Panc1 (cell line): ENCODE results near the gene S1PR3. TPM values are rescaled to one million over a fixed set of nuclear protein-coding genes. Genes with fewer than 3 reads are reported as not detected.

Experiments
- ATAC-seq: fragments of 200-7000 bp; cut with Tn5 transposase; 2 replicates; pipeline ENCODE4 v1.9.1; 2020; ENCODE audit warnings: mild to moderate bottlenecking, moderate library complexity
- BruUV-seq: library from RNA; stranded (reverse); fragments of 400-500 nt; replicated peaks from 2 replicates; lab custom pipeline; 2021; lab: Mats Ljungman, UMichigan
- CTCF ChIA-PET: fragments of 300-600 bp; sonication (Branson Sonifier 250); formaldehyde crosslinking; loops from one replicate; lab custom pipeline; 2022; ENCODE audit warnings: antibody characterized with exemption; lab: Charles Lee
- POLR2A ChIA-PET: fragments of 300-600 bp; sonication (Branson Sonifier 250); formaldehyde crosslinking; loops from one replicate; lab custom pipeline; 2022; ENCODE audit warnings: antibody characterized with exemption; lab: Charles Lee
- DNase-seq: peaks from one replicate; pipeline ENCODE4 v3.0.0-alpha.2; 2010; ENCODE audit warnings: low read depth, low spot score
- H3K27ac ChIP-seq: 2 replicates; pipeline ENCODE4 v1.5.1; 2011; ENCODE audit warnings: mild to moderate bottlenecking, low read length, inconsistent platforms
- H3K27me3 ChIP-seq: fragments of 200-500 bp; sonication (Bioruptor generic); 2 replicates; pipeline ENCODE4 v1.6.0; 2014; ENCODE audit warnings: low read length, inconsistent platforms; ENCODE audit not compliant: control insufficient read depth, insufficient read depth
- H3K36me3 ChIP-seq: fragments of 200-500 bp; sonication (Bioruptor generic); 2 replicates; pipeline ENCODE4 v1.5.1; 2014; ENCODE audit warnings: inconsistent platforms, mild to moderate bottlenecking, low read length, moderate library complexity; ENCODE audit not compliant: control insufficient read depth, insufficient read depth
- H3K4me1 ChIP-seq: 2 replicates; pipeline ENCODE4 v1.5.1; 2011; ENCODE audit warnings: inconsistent platforms, mild to moderate bottlenecking, low read length, moderate library complexity; ENCODE audit not compliant: control insufficient read depth, insufficient read depth
- H3K4me3 ChIP-seq, 2 experiments: 2 replicates each; pipeline ENCODE4 v1.5.1; 2011 to 2012; ENCODE audit warnings: low read depth in 2 of 2, low read length in 2 of 2, mild to moderate bottlenecking in 2 of 2, inconsistent platforms in 1 of 2, moderate library complexity in 1 of 2
- H3K9me3 ChIP-seq: fragments of 200-500 bp; sonication (Bioruptor generic); 2 replicates; pipeline ENCODE4 v1.5.1; 2014; ENCODE audit warnings: low read depth, mild to moderate bottlenecking, inconsistent platforms, low read length, moderate library complexity; ENCODE audit not compliant: control insufficient read depth, insufficient read depth
- CTCF ChIP-seq: fragments of 450-650 bp; IDR thresholded peaks from 2 replicates; pipeline ENCODE4 v1.5.1; 2017; ENCODE audit warnings: mild to moderate bottlenecking
- POLR2AphosphoS5 ChIP-seq: IDR thresholded peaks from 2 replicates; pipeline ENCODE4 v1.6.1; 2012; ENCODE audit warnings: mild to moderate bottlenecking, low read depth, low read length, moderate library complexity
- REST ChIP-seq, 2 experiments: IDR thresholded peaks; 2 replicates each; pipeline ENCODE4 v1.6.1; 2011 to 2012; ENCODE audit warnings: low read depth in 2 of 2, control low read depth in 1 of 2, low read length in 1 of 2, mild to moderate bottlenecking in 1 of 2, moderate library complexity in 1 of 2; ENCODE audit not compliant: insufficient read depth in 1 of 2
- SIN3A ChIP-seq: IDR thresholded peaks from 2 replicates; pipeline ENCODE4 v1.6.1; 2012; ENCODE audit warnings: low read depth, mild to moderate bottlenecking, low read length, moderate library complexity, borderline replicate concordance; ENCODE audit not compliant: insufficient read depth
- TCF7L2 ChIP-seq: IDR thresholded peaks from 2 replicates; pipeline ENCODE4 v1.6.1; 2011; ENCODE audit warnings: mild to moderate bottlenecking, low read depth, low read length, inconsistent platforms
- in situ Hi-C: cut with HindIII; loops from 2 replicates; pipeline ENCODE4 v1.10.0; 2016; ENCODE audit warnings: low sequenced_read_pairs, low pct_unique_long_range_greater_than_20kb
- intact Hi-C: fragments of 100-400 bp; cut with micrococcal nuclease; formaldehyde crosslinking; loops from one replicate; pipeline ENCODE4 v1.10.0; 2022; ENCODE audit not compliant: unreplicated experiment
- total RNA-seq: library from RNA; stranded (reverse); gene quantifications from one replicate; pipeline ENCODE4 v1.2.1, GENCODE V29; 2021; ENCODE audit not compliant: unreplicated experiment

Gene S1PR3
- total RNA-seq, 1 experiment from 2014 or later = 8.1 TPM

DNA sequence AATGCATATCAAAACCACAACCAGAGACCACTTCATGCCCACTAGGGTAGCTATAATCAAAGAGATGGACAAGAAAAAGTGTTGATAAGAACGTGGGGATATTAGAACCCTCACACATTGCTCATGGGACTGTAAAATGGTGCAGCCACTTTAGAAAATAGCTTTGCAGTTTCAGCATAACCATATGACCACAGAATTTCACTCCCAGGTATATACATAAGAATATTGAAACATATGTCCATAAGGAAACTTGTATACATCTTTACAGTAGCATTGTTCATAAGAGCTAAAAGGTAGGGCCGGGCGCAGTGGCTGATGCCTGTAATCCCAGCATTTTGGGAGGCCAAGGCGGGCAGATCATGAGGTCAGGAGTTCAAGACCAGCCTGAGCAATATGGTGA, 56.4 kb downstream of the S1PR3 start:
- DNase-seq = no peak
- ChIA-PET POLR2A (no interaction called here), CTCF (no interaction called here)
- no peaks in the 10 kb centered on the region for H3K27me3 ChIP-seq
- no peaks in the 10 kb centered on the region for H3K36me3 ChIP-seq
- H3K4me1 ChIP-seq = no peaks in the 10 kb centered on the region
- BruUV-seq = no TSS peak
- H3K9me3 ChIP-seq = no peaks in the 10 kb centered on the region
- no peak for ATAC-seq
- in situ Hi-C loops = no loop called here
- no peak for TF ChIP-seq CTCF
- TF ChIP-seq POLR2AphosphoS5 = no peak
- no peak for TF ChIP-seq TCF7L2
- no peak for TF ChIP-seq REST (IDR thresholded peaks at IDR 0.05; ENCODE audit: insufficient read depth in 1 of 2, low read depth in 2 of 2, low read length in 1 of 2)
- no peak for TF ChIP-seq SIN3A
- no peak overlapping the region for H3K27ac ChIP-seq
- no peak overlapping the region for H3K4me3 ChIP-seq
- intact Hi-C loops = no loop called here

DNA sequence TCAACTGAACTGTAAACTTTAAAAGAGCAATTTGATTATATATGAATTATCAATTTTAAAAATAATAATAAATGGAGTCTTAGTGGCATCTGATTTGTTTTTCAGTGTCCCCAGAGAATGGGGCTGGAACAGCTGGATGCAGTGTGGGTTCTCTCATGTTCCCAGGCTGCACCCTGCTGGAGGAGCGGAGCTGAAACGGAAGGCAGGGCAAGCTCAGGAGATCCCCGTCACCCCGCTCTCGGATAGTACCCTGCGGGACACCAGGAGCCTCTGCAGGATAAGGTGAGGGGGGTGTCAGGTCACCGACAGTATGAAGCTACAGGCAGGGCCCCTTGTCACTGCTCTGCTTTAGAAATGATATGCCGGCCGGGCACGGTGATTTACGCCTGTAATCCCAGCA, 57.3 kb downstream of the S1PR3 start:
- ChIA-PET POLR2A (no interaction called here), CTCF (no interaction called here)
- no peak for ATAC-seq
- BruUV-seq = no TSS peak
- Histone ChIP-seq H3K36me3 (no peaks in the 10 kb centered on the region), H3K9me3 (no peaks in the 10 kb centered on the region), H3K27ac (no peak overlapping the region), H3K27me3 (no peaks in the 10 kb centered on the region), H3K4me3 (no peak overlapping the region), H3K4me1 (no peaks in the 10 kb centered on the region)
- no peak for DNase-seq
- in situ Hi-C loops (no loop called here), intact Hi-C loops (no loop called here)
- no peak for TF ChIP-seq TCF7L2
- no peak for TF ChIP-seq CTCF
- no peak for TF ChIP-seq SIN3A
- TF ChIP-seq REST (IDR thresholded peaks at IDR 0.05; ENCODE audit: insufficient read depth in 1 of 2, low read depth in 2 of 2, low read length in 1 of 2) = no peak
- TF ChIP-seq POLR2AphosphoS5 = no peak
